Naive thymus-derived CD8-positive, alpha-beta T cell (primary cell): ENCODE measurements around the gene TOR1A. TPM values are rescaled to one million over a fixed set of nuclear protein-coding genes. Genes with fewer than 3 reads are reported as not detected.

Source experiments
- ATAC-seq, 2 donors: fragments of 150-1000 bp; cut with Tn5 transposase in 1 of 2; sonication (Bioruptor Pico), chemical (Tn5 transposase) in 1 of 2; 1 replicate in 1 of 2; 2 replicates in 1 of 2; pipeline ENCODE4 v1.10.0; 2021; ENCODE audit warnings: mild to moderate bottlenecking in 2 of 2, moderate library complexity in 2 of 2
- POLR2A ChIA-PET: fragments of 350-600 bp; sonication (Branson Sonifier 250); formaldehyde crosslinking; loops from one replicate; lab custom pipeline; 2021; ENCODE audit warnings: antibody characterized with exemption; lab: Charles Lee
- DNase-seq, 10 donors: peaks; one replicate each; pipeline versions ENCODE4 v3.0.0 to v3.0.0-alpha.2; 2020 to 2022
- H3K27ac Mint-ChIP-seq, 10 donors: one replicate each; pipeline ENCODE4 v1.8.0; 2020 to 2022; ENCODE audit warnings: mild to moderate bottlenecking in 10 of 10, mixed read lengths in 10 of 10, moderate library complexity in 4 of 10, inconsistent platforms in 1 of 10
- H3K27me3 Mint-ChIP-seq, 5 donors: one replicate each; pipeline ENCODE4 v1.8.0; 2021 to 2022; ENCODE audit warnings: mixed read lengths in 5 of 5
- H3K36me3 Mint-ChIP-seq, 3 donors: one replicate each; pipeline ENCODE4 v1.8.0; 2020 to 2022; ENCODE audit warnings: mixed read lengths in 3 of 3, mild to moderate bottlenecking in 2 of 3, inconsistent platforms in 1 of 3
- H3K4me1 Mint-ChIP-seq, 4 donors: one replicate each; pipeline ENCODE4 v1.8.0; 2021 to 2022; ENCODE audit warnings: mixed read lengths in 4 of 4
- H3K4me3 Mint-ChIP-seq, 10 donors: one replicate each; pipeline ENCODE4 v1.8.0; 2020 to 2022; ENCODE audit warnings: mild to moderate bottlenecking in 10 of 10, mixed read lengths in 10 of 10, moderate library complexity in 6 of 10, inconsistent platforms in 1 of 10
- H3K9me3 Mint-ChIP-seq, 9 donors: one replicate each; pipeline ENCODE4 v1.8.0; 2020 to 2022; ENCODE audit warnings: mixed read lengths in 9 of 9, mild to moderate bottlenecking in 3 of 9, inconsistent platforms in 1 of 9, moderate library complexity in 1 of 9
- polyA plus RNA-seq, 3 donors: library from polyadenylated mRNA; unstranded; fragments of 300-500 nt; fragmentation: Illumina TruSeq; gene quantifications; one replicate each; pipeline ENCODE4 v1.2.3, GENCODE V29; 2021
- total RNA-seq, 8 experiments: library from RNA in 2 of 8; stranded (reverse) in 2 of 8; gene quantifications; one replicate each; pipeline ENCODE4 v1.2.3 and lab custom pipeline; 2021 to 2026

The TOR1A gene
- total and polyA plus RNA-seq, 5 experiments from 2014 or later: 33.4 to 55.0 (median 42.6) TPM

- H3K9me3 Mint-ChIP-seq: no peaks in the 10 kb centered on the region
- H3K36me3 Mint-ChIP-seq: peaks cover 0 to 43% (median 18%) of the 10 kb centered on the region in 3 donors
- ATAC-seq (no peak), DNase-seq (no peak)
- peak overlapping the region; percentile 63 to 92 (median 85) for H3K27ac Mint-ChIP-seq
- H3K27me3 Mint-ChIP-seq: no peaks in the 10 kb centered on the region
- POLR2A ChIA-PET: interaction anchor here (0.6 to 11.9 kb wide), 7 partner anchors 11 to 167 kb away, joined by 3 to 253 read pairs (median 4); partner anchors contain the start of genes C9orf78 and USP20
- H3K4me1 Mint-ChIP-seq: peaks cover 32 to 85% (median 82%) of the 10 kb centered on the region in 4 donors
- H3K4me3 Mint-ChIP-seq: peak overlapping the region in 9 of 10 donors; percentile 15 to 77 (median 48)
Observed at GRCh38 chr9:129864991-129865647, 41.2 kb upstream of the TOR1A start.

DNA sequence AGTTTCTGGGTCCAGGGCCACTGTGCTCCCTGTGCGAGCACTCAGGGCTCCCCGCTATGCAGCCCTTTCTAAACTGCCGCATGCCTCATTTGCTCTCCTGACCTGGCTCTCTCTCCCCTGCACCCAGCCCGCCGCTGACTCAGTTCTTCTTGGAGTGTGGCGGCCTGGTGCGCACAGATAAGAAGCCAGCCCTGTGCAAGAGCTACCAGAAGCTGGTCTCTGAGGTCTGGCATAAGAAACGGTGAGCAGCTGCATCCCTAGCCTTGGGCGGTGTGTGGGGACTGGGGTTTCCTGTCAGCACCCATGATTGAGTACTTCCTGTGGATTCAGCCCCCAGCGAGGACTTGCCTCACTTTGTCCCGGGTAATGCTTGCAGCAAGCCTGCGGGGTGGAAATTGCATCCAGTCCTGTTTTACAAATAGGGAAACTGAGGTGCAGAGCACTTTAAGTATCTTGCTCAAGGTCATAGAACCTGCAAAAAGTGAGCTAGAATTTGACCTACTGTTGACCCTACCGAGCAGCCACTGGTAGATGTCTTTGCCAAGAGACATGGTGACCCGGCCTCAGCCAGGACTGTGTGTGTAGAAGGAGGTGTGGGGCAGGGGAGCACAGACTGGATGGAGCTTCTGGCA lies 39.2 kb upstream of the TOR1A start:
- POLR2A ChIA-PET: interaction anchor here (0.6 to 11.9 kb wide), 10 partner anchors 8 to 179 kb away, joined by 3 to 253 read pairs (median 4); partner anchors contain the start of genes C9orf78 and USP20

DNA sequence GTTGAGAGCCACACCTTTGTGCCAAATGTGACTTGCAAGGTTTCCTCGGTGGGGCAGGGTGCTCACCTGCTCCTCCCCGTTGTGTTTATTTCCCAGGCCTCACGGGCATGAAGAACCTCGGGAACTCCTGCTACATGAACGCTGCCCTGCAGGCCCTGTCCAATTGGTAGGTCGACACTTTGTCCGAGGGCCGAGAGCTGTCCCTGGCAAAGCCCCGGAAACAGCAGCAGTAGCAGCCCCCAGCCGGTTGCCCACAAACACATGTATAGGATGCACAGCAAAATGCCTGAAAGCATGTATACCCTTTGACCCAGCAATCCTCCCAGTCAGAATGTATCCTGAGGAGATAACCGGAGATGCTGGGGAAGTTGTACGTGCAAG lies 37.5 kb upstream of the TOR1A start:
- Mint-ChIP-seq H3K4me3 (peak overlapping the region in 6 of 10 donors; percentile 26 to 59 (median 36)), H3K9me3 (no peaks in the 10 kb centered on the region), H3K36me3 (peaks cover 0 to 64% (median 26%) of the 10 kb centered on the region in 3 donors), H3K27me3 (no peaks in the 10 kb centered on the region), H3K4me1 (peaks cover 20 to 73% (median 50%) of the 10 kb centered on the region in 4 donors), H3K27ac (peak overlapping the region in 8 of 10 donors; percentile 53 to 87 (median 80))
- ATAC-seq: no peak
- POLR2A ChIA-PET: interaction anchor here (1.1 to 11.9 kb wide), 4 partner anchors 13 to 45 kb away, joined by 3 to 253 read pairs (median 3); no protein-coding TSS in a partner anchor
- no peak for DNase-seq

More for the DNA sequence above, 39.2 kb upstream of the TOR1A start:
- H3K4me3 Mint-ChIP-seq: peak overlapping the region; percentile 24 to 82 (median 65)
- H3K9me3 Mint-ChIP-seq: no peaks in the 10 kb centered on the region
- peak; percentile 58 to 62 for ATAC-seq
- H3K36me3 Mint-ChIP-seq: peaks cover 0 to 51% (median 19%) of the 10 kb centered on the region in 3 donors
- peak overlapping the region; percentile 86 to 96 (median 90) for H3K27ac Mint-ChIP-seq
- peak in 9 of 10 donors; percentile 51 to 81 (median 58) for DNase-seq
- peaks cover 27 to 77% (median 64%) of the 10 kb centered on the region in 4 donors for H3K4me1 Mint-ChIP-seq
- H3K27me3 Mint-ChIP-seq: no peaks in the 10 kb centered on the region

GRCh38 chr9:129860653-129861446 lies 36.9 kb upstream of the TOR1A start:
- H3K27me3 Mint-ChIP-seq: no peaks in the 10 kb centered on the region
- POLR2A ChIA-PET: interaction anchor here (0.6 to 11.9 kb wide), 5 partner anchors 12 to 232 kb away, joined by 3 to 253 read pairs (median 3); no protein-coding TSS in a partner anchor
- no peak for ATAC-seq

DNA sequence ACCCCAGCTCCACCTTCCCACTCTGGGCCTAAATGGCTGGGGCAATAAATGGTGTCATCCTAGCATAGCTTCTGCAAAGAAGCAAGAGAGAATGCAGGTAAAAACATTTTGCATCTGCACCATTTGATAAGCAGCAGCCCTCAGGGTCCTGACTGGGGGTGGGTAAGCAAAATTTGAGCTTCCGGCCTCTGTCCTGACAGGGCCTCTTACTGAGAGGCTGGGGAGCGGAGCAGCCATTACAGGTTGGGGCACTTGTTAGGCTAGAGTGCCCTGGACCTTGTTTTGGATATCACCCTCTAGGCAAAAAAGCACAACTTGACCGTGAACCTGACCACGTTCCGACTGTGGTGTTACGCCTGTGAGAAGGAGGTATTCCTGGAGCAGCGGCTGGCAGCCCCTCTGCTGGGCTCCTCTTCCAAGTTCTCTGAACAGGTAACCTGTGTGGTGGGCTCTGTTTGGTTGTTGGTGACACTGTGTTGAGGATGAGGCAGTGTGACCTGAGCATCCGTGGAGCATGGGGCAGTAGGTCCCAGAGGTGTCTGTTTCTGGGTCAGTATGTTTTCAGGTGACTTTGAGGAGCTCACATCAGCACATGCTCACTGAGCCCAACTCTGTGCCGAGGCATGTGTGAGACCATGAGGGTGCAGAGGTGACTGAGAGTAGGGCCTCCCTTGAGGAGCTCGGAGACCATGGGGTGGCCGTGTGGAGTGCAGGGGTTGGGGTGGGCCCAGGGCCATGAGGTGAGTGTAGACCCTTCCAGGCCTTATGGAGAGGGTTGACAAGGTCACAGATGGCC lies 34.4 kb upstream of the TOR1A start:
- Mint-ChIP-seq H3K27me3 (no peaks in the 10 kb centered on the region), H3K27ac (peak overlapping the region in 7 of 10 donors; percentile 32 to 85 (median 73)), H3K36me3 (peaks cover 3 to 69% (median 34%) of the 10 kb centered on the region in 3 donors), H3K9me3 (no peaks in the 10 kb centered on the region), H3K4me3 (no peak overlapping the region), H3K4me1 (peaks cover 23 to 76% (median 54%) of the 10 kb centered on the region in 4 donors)
- POLR2A ChIA-PET: interaction anchor here (1.2 kb wide), 1 partner anchor 22 kb away, joined by 6 read pairs; the partner anchor contains the start of gene USP20
- DNase-seq (no peak), ATAC-seq (no peak)

More at GRCh38 chr9:129860653-129861446, 36.9 kb upstream of the TOR1A start:
- Mint-ChIP-seq H3K4me3 (no peak overlapping the region), H3K27ac (peak overlapping the region in 9 of 10 donors; percentile 19 to 87 (median 69)), H3K9me3 (no peaks in the 10 kb centered on the region), H3K36me3 (peaks cover 0 to 68% (median 27%) of the 10 kb centered on the region in 3 donors), H3K4me1 (peaks cover 20 to 73% (median 48%) of the 10 kb centered on the region in 4 donors)
- no peak for DNase-seq

- no peak for DNase-seq
- Mint-ChIP-seq H3K4me1 (peaks cover 22 to 77% (median 51%) of the 10 kb centered on the region in 4 donors), H3K36me3 (peaks cover 3 to 74% (median 39%) of the 10 kb centered on the region in 3 donors), H3K27ac (peak overlapping the region in 6 of 10 donors; percentile 4 to 85 (median 23)), H3K9me3 (no peaks in the 10 kb centered on the region), H3K4me3 (no peak overlapping the region), H3K27me3 (no peaks in the 10 kb centered on the region)
- ATAC-seq: no peak
- POLR2A ChIA-PET: no interaction called here
Observed at GRCh38 chr9:129857207-129857606, 33.3 kb upstream of the TOR1A start.

DNA sequence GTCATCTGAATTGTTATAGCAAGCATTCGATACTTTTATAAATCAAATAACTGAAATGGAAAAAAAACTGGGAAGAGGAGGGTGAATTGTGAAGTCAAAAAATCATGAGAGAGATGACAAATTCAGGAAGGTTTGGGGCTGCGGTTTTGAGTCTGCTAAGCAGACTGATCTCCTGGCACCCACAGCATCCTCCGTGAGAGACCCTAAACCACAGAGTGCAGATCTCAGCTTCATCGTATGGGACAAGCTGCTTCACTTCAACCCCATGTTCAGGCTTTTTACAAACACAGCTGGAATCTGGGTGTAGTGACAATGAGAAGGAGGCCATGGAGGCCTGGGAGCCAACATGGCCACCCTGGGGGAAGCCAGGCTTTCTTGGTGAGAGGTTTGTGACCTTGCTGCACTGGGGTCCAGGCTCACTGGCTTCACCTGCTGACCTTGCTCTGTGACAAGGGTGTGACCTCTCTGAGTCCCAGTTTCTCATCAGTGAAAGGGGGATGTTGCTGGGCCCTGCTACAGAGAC lies 30.7 kb upstream of the TOR1A start:
- Mint-ChIP-seq H3K27me3 (no peaks in the 10 kb centered on the region), H3K4me1 (peaks cover 25 to 86% (median 48%) of the 10 kb centered on the region in 4 donors), H3K9me3 (no peaks in the 10 kb centered on the region), H3K36me3 (peaks cover 3 to 78% (median 49%) of the 10 kb centered on the region in 3 donors), H3K4me3 (peak overlapping the region; percentile 36 to 77 (median 72)), H3K27ac (peak overlapping the region; percentile 9 to 83 (median 72))
- POLR2A ChIA-PET: interaction anchor here (0.7 to 3.5 kb wide), 7 partner anchors 8 to 31 kb away, joined by 3 to 10 read pairs (median 4); partner anchors contain the start of gene TOR1A
- ATAC-seq (peak; percentile 85 to 90), DNase-seq (peak in 6 of 10 donors; percentile 38 to 56 (median 51))

- H3K4me1 Mint-ChIP-seq: peaks cover 25 to 92% (median 48%) of the 10 kb centered on the region in 4 donors
- POLR2A ChIA-PET: interaction anchor here (0.6 to 3.5 kb wide), 5 partner anchors 9 to 708 kb away, joined by 3 to 10 read pairs (median 4); no protein-coding TSS in a partner anchor
- peak overlapping the region in 7 of 10 donors; percentile 18 to 75 (median 44) for H3K4me3 Mint-ChIP-seq
- H3K27me3 Mint-ChIP-seq: no peaks in the 10 kb centered on the region
- H3K27ac Mint-ChIP-seq: peak overlapping the region in 8 of 10 donors; percentile 9 to 80 (median 63)
- peaks cover 3 to 76% (median 49%) of the 10 kb centered on the region in 3 donors for H3K36me3 Mint-ChIP-seq
- no peaks in the 10 kb centered on the region for H3K9me3 Mint-ChIP-seq
- DNase-seq (no peak), ATAC-seq (no peak)
Observed at GRCh38 chr9:129853614-129854013, 29.7 kb upstream of the TOR1A start.

- H3K36me3 Mint-ChIP-seq: peaks cover 3 to 77% (median 44%) of the 10 kb centered on the region in 3 donors
- DNase-seq (no peak), ATAC-seq (no peak)
- H3K27ac Mint-ChIP-seq: no peak overlapping the region
- POLR2A ChIA-PET: interaction anchor here (1.3 to 3.5 kb wide), 3 partner anchors 8 to 34 kb away, joined by 3 to 10 read pairs (median 5); no protein-coding TSS in a partner anchor
- no peaks in the 10 kb centered on the region for H3K9me3 Mint-ChIP-seq
- no peak overlapping the region for H3K4me3 Mint-ChIP-seq
- no peaks in the 10 kb centered on the region for H3K27me3 Mint-ChIP-seq
- H3K4me1 Mint-ChIP-seq: peaks cover 23 to 90% (median 48%) of the 10 kb centered on the region in 4 donors
Observed at GRCh38 chr9:129852579-129852978, 28.6 kb upstream of the TOR1A start.

DNA sequence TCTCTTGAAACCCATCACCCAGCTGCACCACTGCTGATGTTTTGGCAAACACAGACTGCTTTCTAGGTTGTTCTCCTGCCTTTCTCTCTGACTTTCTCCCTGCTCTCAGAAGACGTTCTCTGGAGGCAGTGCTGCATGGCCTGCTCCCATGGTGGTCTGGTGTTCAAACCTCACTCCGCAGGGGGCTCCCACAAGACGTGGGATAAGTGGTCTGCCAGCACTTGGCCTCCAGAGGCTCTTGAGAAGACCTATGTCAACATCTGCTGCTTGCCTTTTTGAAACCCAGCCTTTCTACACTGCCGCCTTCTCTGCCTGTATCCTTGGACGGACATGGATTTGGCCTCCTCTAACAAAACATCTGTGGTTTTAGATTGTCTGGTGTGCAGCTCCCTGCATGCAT lies 27.9 kb upstream of the TOR1A start:
- no peak for ATAC-seq
- Mint-ChIP-seq H3K9me3 (no peaks in the 10 kb centered on the region), H3K4me1 (peaks cover 22 to 88% (median 47%) of the 10 kb centered on the region in 4 donors), H3K4me3 (peak overlapping the region in 1 of 10 donors; percentile 57), H3K27ac (peak overlapping the region in 8 of 10 donors; percentile 17 to 89 (median 60)), H3K36me3 (peaks cover 3 to 72% (median 43%) of the 10 kb centered on the region in 3 donors), H3K27me3 (no peaks in the 10 kb centered on the region)
- DNase-seq: no peak
- POLR2A ChIA-PET: interaction anchor here (1.1 to 1.8 kb wide), 3 partner anchors 11 to 15 kb away, joined by 4 to 8 read pairs (median 7); no protein-coding TSS in a partner anchor
